Activated CD4-positive, CD25-positive, alpha-beta regulatory T cell treated with anti-CD3 and anti-CD28 coated beads, Interleukin-2, amount 50 U/mL, for 72 hours (primary cell): ENCODE measurements around the gene ST6GALNAC2.
"Not testable (repeated sequence)": the region's sequence is repeated elsewhere in the genome, so short reads cannot be mapped to it uniquely, and the experiment has no call there.

Experiments used
- DNase-seq: peaks from one replicate; pipeline ENCODE4 v3.0.0; 2021

The ST6GALNAC2 gene

GRCh38 chr17:76538281-76538931 is 47.3 kb downstream of the ST6GALNAC2 start:
- no peak for DNase-seq

- no peak for DNase-seq
Observed at GRCh38 chr17:76537578-76538280, 47.9 kb downstream of the ST6GALNAC2 start, which contains the start of gene CYGB. Gene CYGB (minus strand): TSS chr17:76537709. CDS start chr17:76537542, 167 bp downstream.

GRCh38 chr17:76537288-76537577 is 48.4 kb downstream of the ST6GALNAC2 start:
- DNase-seq = no peak

GRCh38 chr17:76536511-76537287 is 49.0 kb downstream of the ST6GALNAC2 start:
- no peak for DNase-seq

GRCh38 chr17:76535788-76536510 is 49.7 kb downstream of the ST6GALNAC2 start:
- DNase-seq = no peak

GRCh38 chr17:76534831-76535732 is 50.6 kb downstream of the ST6GALNAC2 start:
- DNase-seq = no peak

DNA sequence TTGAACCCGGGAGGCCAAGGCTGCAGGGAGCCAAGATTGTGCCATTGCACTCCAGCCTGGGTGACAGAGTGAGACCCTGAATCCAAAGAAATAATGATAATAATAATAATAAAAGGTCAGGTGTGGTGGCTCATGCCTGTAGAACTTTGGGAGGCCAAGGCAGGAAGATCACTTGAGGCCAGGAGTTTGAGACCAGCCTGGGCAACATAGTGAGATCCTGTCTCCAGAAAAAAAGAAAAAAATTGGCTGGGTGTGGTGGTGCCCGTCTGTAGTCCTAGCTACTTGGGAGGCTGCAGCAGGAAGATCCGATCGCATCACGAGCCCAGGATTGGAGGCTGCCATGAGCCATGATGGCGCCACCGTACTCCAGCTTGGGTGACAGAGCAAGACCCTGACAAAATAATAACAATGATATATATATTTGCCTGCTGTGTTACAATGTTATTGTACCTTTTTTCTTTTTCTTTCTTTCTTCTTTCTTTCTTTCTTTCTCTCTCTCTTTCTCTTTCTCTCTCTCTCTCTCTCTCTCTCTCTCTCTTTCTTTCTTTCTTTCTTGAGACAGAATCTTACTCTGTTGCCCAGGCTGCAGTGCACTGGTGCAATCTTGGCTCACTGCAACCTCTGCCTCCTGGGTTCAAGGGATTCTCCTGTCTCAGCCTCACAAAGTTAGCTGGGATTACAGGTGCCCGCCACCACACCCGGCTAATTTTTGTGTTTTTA is 51.9 kb downstream of the ST6GALNAC2 start:
- not testable (repeated sequence) for DNase-seq

- DNase-seq = no peak
Observed at GRCh38 chr17:76532072-76532651, 53.5 kb downstream of the ST6GALNAC2 start.

GRCh38 chr17:76531486-76532038 is 54.1 kb downstream of the ST6GALNAC2 start:
- no peak for DNase-seq

GRCh38 chr17:76530811-76531485 is 54.7 kb downstream of the ST6GALNAC2 start:
- no peak for DNase-seq

DNA sequence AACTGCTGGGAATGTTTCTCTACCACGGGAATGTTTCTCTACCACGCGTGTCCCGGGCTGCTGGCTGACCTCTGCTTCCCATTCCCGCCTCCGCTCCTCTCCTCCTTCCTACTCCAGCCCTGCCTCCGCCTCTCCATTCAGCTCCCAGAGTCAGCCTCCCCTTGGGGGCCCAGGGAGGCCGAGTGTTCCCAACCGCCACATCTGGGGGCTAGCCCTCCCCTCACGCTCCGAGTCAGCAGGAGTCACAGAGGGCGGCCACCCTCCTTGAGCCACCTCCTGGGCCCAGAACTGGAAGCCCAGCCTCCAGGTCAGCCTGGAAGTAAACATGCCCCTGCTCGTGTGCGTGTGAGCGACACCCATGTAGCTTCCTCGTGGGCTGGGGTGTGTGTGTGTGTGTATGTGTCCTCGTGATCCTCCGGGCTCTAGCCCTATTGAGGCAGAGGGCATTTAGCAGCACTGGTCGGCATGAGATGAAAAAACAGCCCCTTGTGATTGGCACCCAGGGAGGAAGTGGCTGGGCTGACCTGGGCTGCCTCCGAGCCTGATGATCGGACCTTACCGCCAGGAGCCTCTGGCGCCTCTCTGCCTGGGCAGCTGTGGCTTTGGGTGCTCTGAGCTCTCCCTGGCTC is 55.5 kb downstream of the ST6GALNAC2 start:
- DNase-seq = no peak

- no peak for DNase-seq
Observed at GRCh38 chr17:76529224-76530094, 56.2 kb downstream of the ST6GALNAC2 start.

GRCh38 chr17:76528528-76529223 is 57.0 kb downstream of the ST6GALNAC2 start:
- DNase-seq = no peak

GRCh38 chr17:76528156-76528527 is 57.5 kb downstream of the ST6GALNAC2 start:
- DNase-seq = no peak

DNA sequence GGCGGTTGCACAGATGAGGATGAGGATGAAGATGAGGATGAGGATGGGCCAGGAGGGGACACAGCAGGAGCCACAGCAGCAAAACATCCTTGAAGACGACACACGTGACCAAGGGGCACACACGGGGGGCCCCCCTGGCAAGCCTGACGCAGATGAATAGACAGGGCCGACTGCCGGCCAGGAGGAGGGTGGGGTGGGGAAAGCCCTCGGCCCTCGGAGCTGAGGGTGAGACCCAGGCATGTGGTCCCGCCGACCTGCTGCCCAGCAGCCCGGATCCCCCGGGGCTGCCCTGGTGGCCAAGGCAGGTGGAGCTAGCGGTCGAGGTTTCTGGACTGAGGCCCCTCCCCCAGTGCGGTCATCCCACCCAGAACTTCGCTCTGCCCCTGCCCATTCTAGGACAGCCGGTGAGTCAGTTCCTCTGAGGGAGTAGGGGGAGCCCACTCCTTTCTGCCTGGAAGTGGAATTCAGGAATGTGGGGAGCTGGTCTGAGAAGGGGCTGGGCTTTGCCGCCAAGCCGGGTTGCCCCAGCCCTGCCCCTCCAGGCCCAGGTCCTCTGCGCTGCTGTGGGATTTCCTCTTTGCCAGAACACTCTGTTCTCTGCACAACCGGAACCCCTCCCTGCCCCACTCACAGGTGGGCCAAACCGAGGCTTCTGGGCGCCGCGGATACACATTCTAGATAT is 58.1 kb downstream of the ST6GALNAC2 start:
- no peak for DNase-seq

DNA sequence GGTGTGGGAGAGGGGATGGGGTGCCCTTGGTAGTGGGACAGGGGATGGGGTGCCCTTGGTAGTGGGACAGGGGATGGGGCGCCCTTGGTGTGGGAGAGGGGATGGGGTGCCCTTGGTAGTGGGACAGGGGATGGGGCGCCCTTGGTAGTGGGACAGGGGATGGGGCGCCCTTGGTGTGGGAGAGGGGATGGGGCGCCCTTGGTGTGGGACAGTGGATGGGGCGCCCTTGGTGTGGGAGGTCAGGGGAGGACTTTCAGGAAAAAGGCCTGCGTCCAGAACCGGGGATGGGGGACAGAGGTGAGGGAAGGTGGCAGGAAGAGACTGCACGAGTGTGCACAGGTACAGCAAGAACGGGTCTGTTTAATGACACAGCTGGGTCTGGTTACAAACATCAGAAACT is 58.6 kb downstream of the ST6GALNAC2 start:
- DNase-seq = not testable (repeated sequence)

DNA sequence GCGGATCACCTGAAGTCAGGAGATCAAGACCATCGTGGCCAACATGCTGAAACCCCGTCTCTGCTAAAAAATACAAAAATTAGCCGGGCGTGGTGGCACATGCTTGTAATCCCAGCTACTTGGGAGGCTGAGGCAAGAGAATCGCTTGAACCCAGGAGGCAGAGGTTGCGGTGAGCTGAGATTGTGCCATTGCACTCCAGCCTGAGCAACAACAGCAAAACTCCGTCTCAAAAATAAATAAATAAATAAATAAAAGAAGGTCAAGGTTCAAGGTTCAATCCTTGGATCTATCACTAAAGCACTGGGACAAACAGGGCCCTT is 60.2 kb downstream of the ST6GALNAC2 start:
- DNase-seq = not testable (repeated sequence)
